ENCODE measurements around the gene NUTM1. TPM values are rescaled to one million over a fixed set of nuclear protein-coding genes. Genes with fewer than 3 reads are reported as not detected.
"Not testable (repeated sequence)": the region's sequence is repeated elsewhere in the genome, so short reads cannot be mapped to it uniquely, and the experiment has no call there.

NUTM1 gene
- total RNA-seq, 2 donors from 2014 or later = not detected

GRCh38 chr15:34389594-34390086 lies 46.5 kb downstream of the NUTM1 start:
- ATAC-seq; intact Hi-C loops (cut with DNase I, micrococcal nuclease); DNase-seq: not testable (repeated sequence)

DNA sequence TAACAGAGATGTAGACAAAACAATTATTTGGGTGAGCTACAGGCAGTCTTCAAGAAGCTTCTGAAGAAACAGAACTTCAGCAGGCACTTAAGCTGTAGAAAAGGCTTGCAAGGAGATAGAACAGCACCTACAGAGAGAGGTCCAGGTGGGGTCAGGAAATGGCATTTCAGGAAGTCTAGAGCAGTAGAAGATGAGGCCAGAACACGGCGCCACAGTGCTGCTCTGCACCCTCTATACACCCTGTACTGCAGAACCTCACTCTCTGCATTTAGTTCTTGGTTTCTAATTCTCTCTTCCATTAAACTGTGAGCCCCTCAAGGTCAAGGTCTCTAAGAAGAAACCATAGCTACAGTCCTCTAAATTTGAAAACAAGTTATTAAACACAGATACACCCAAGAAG lies 49.9 kb downstream of the NUTM1 start:
- ATAC-seq; intact Hi-C loops (cut with DNase I, micrococcal nuclease): not testable (repeated sequence)

GRCh38 chr15:34397637-34398259 lies 54.6 kb downstream of the NUTM1 start:
- intact Hi-C loops (cut with DNase I, micrococcal nuclease); ATAC-seq; DNase-seq: not testable (repeated sequence)

More for the DNA sequence above, 49.9 kb downstream of the NUTM1 start:
- DNase-seq = not testable (repeated sequence)

DNA sequence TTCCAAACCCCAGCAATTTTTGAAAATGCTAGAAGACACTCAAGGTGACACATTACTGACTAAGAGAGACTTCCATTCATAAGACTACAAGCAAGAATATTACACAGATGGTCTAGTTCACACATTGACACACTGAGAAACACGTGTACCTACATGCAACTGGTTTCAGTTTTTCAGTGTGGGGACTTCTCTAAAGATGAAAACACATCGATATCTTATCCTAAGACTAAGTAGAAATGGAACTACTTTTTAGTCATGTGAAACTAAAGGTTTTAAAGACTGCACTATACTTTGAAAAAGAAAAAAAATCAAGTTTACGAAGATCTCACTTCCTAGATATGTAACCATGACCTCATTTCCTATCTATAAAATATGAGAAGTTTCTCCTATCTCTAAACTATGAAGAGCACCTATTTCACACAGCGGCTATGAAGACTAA lies 60.1 kb downstream of the NUTM1 start:
- intact Hi-C loops (cut with DNase I, micrococcal nuclease) = not testable (repeated sequence)

DNA sequence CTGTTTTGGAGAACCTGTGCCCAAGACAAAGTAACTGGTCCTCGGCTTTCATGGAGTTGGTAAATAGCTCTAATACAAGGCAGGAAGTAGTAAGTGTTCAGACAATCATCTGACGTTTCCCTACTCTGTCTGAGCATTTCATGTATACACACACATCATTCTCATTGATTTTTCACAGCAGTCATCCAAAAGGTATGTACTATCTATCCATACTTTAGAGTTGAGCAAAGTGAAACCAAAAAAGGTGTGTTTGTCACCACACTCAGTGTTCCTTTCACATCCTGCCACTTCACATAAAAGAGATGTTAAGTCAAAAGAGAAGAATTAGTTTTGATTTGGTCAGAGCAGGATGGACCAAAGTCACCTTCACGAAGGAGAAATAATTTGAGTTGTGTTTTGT lies 60.8 kb downstream of the NUTM1 start:
- intact Hi-C loops (cut with DNase I, micrococcal nuclease); DNase-seq; ATAC-seq: not testable (repeated sequence)

More for the DNA sequence above, 60.1 kb downstream of the NUTM1 start:
- not testable (repeated sequence) for DNase-seq, ATAC-seq

Small RNAs within 50 kb of the gene (microRNA-seq; reads per million reads assigned to microRNA genes)
- gene MIR1233-1 = 0 reads per million in 2 donors

Other genes with a start within 250 kb of the NUTM1 start
- 10 to 100 TPM; 66.3 to 67.4 TPM for gene EMC7, start 241.5 kb upstream of the NUTM1 start, total RNA-seq
- 1 to 10 TPM; 1.3 to 1.4 TPM for gene PGBD4, start 241.2 kb upstream of the NUTM1 start, total RNA-seq
- gene KATNBL1, start 133.2 kb upstream of the NUTM1 start, total RNA-seq = 10 to 100 TPM; 33.7 to 41.4 TPM
- 10 to 100 TPM; 67.0 to 74.7 TPM for gene EMC4, start 118.3 kb upstream of the NUTM1 start, total RNA-seq
- gene SLC12A6, start 5.5 kb upstream of the NUTM1 start, total RNA-seq = 10 to 100 TPM; 13.9 to 19.2 TPM
- gene NOP10, start 179 bp upstream of the NUTM1 start, total RNA-seq = 100 to 1,000 TPM; 139 to 142 TPM
- 100 to 1,000 TPM; 215 to 225 TPM for gene LPCAT4, start 23.9 kb downstream of the NUTM1 start, total RNA-seq
- 10 to 100 TPM; 17.8 to 43.0 TPM for gene GOLGA8A, start 94.5 kb downstream of the NUTM1 start, total RNA-seq
- 10 to 100 TPM; 24.3 to 38.7 TPM for gene GOLGA8B, start 240.3 kb downstream of the NUTM1 start, total RNA-seq

Measured in left colon (tissue), 2 donors.